HEK293T (cell line): ENCODE measurements around the gene ADAM23.

Experiments used
- ARNT ChIP-seq: fragments of 450-650 bp; IDR thresholded peaks from 2 replicates; pipeline ENCODE4 v1.6.1; 2017; ENCODE audit warnings: mild to moderate bottlenecking
- BHLHE40 ChIP-seq: fragments of 450-650 bp; IDR thresholded peaks from 2 replicates; pipeline ENCODE4 v1.6.1; 2016; ENCODE audit warnings: mild to moderate bottlenecking, moderate library complexity, borderline replicate concordance
- CTBP1 ChIP-seq: fragments of 450-650 bp; IDR thresholded peaks from 2 replicates; pipeline ENCODE4 v1.6.1; 2016; ENCODE audit warnings: borderline replicate concordance
- ELF4 ChIP-seq: fragments of 450-650 bp; IDR thresholded peaks from 2 replicates; pipeline ENCODE4 v1.6.1; 2017; ENCODE audit warnings: antibody characterized with exemption
- FOXA1 ChIP-seq: fragments of 450-650 bp; IDR thresholded peaks from 2 replicates; pipeline ENCODE4 v1.6.1; 2016; ENCODE audit warnings: mild to moderate bottlenecking
- FOXK2 ChIP-seq: fragments of 450-650 bp; IDR thresholded peaks from 2 replicates; pipeline ENCODE4 v1.6.1; 2016; ENCODE audit warnings: mild to moderate bottlenecking
- FOXM1 ChIP-seq: fragments of 450-650 bp; IDR thresholded peaks from 2 replicates; pipeline ENCODE4 v1.6.1; 2017; ENCODE audit warnings: mild to moderate bottlenecking, borderline replicate concordance
- HDGF ChIP-seq: fragments of 450-650 bp; IDR thresholded peaks from 2 replicates; pipeline ENCODE4 v1.6.1; 2017; ENCODE audit warnings: antibody characterized with exemption, borderline replicate concordance
- SP1 ChIP-seq: fragments of 450-650 bp; IDR thresholded peaks from 2 replicates; pipeline ENCODE4 v1.6.1; 2017
- SUZ12 ChIP-seq: fragments of 450-650 bp; IDR thresholded peaks from 2 replicates; pipeline ENCODE4 v1.6.1; 2016; ENCODE audit warnings: mild to moderate bottlenecking

DNA sequence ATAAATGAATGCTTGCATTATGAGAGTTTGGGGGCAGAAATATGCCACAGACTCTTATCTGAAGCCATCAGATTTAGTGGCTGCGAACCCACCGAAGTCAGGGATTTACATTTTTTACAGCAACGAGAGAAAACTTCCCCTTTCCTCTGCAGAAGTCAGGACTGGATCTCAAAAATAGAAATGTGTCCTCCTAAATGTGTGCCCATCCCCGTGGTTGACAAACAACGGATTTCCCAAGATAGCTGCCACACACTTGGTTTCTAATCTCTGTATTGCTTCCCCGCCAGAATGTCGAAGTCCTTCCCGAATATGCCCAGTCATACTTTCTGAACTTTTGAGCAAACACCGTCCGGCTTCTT is 879 bp upstream of the ADAM23 start:
- no peak for TF ChIP-seq BHLHE40
- no peak for TF ChIP-seq CTBP1
- TF ChIP-seq FOXK2: no peak
- no peak for TF ChIP-seq ELF4
- no peak for TF ChIP-seq FOXM1
- no peak for TF ChIP-seq SP1
- TF ChIP-seq FOXA1: no peak
- TF ChIP-seq HDGF: no peak
- TF ChIP-seq SUZ12: no peak
- TF ChIP-seq ARNT: no peak
